HFFc6 (cell line): Measurements from ENCODE around the gene XPO6. TPM values are rescaled to one million over a fixed set of nuclear protein-coding genes. Genes with fewer than 3 reads are reported as not detected.
A peak's percentile ranks its signal among the peaks of the same experiment; 100 is the strongest.

ENCODE experiments used
- DNase-seq: peaks from one replicate; pipeline ENCODE4 v3.0.0-alpha.2; 2018
- H3K27ac Mint-ChIP-seq: 2 replicates; pipeline ENCODE4 v1.8.0; 2020; ENCODE audit warnings: mild to moderate bottlenecking, mixed read lengths
- H3K27me3 Mint-ChIP-seq: 2 replicates; pipeline ENCODE4 v1.8.0; 2021; ENCODE audit warnings: mild to moderate bottlenecking, moderate library complexity, mixed read lengths; ENCODE audit not compliant: insufficient read depth
- H3K36me3 Mint-ChIP-seq: 2 replicates; pipeline ENCODE4 v1.8.0; 2021; ENCODE audit warnings: low read depth, mixed read lengths
- H3K4me1 Mint-ChIP-seq: 2 replicates; pipeline ENCODE4 v1.8.0; 2020; ENCODE audit warnings: low read depth, mixed read lengths
- H3K4me3 Mint-ChIP-seq: 2 replicates; pipeline ENCODE4 v1.8.0; 2020; ENCODE audit warnings: mild to moderate bottlenecking, moderate library complexity, mixed read lengths
- H3K9me3 Mint-ChIP-seq: 2 replicates; pipeline ENCODE4 v1.8.0; 2020; ENCODE audit warnings: mild to moderate bottlenecking, mixed read lengths
- total RNA-seq, 6 experiments: library from RNA; stranded (reverse); fragmentation: NEBNext Ultra II Directional; extraction: Animal tissue kit (Norgen Biotek cat#: 25700); gene quantifications; 2 replicates in 1 of 6; 3 replicates in 5 of 6; pipeline ENCODE4 v1.2.3, GENCODE V29; 2021
- TF ChIP-seq, protein P1 (sequence below): fragments of 200-600 bp; sonication (generic); IDR thresholded peaks from 2 replicates; pipeline ENCODE4 v1.5.0; 2021; ENCODE audit warnings: antibody characterized with exemption, mild to moderate bottlenecking

Gene XPO6
- total RNA-seq, 6 experiments from 2014 or later: 161 to 200 (median 173) TPM

DNA sequence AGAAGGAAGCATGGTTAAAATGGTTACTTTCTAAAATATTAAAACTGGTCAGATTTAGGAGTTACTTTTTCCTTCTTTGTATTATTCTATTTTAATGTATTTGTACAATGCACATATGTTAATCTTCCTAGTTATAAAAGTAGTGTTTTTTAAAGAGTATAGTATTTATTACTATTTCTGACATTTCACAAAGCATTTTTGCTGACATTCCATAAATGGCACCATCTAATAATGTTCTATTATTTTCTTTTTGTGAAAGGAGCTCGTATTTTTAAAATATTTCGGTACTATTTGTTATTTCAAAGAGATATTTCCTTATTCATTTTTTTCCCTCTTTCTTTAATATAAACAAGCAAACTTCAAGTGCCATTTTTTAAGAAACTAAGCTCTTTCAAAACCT is 100.8 kb downstream of the XPO6 start:
- H3K4me3 Mint-ChIP-seq: no peak overlapping the region
- DNase-seq: no peak
- peaks cover 4% of the 10 kb centered on the region; the same call in 1 of the 2 replicates for H3K4me1 Mint-ChIP-seq
- no peaks in the 10 kb centered on the region for H3K9me3 Mint-ChIP-seq
- H3K36me3 Mint-ChIP-seq: peaks cover 53% of the 10 kb centered on the region
- TF ChIP-seq, protein P1, sequence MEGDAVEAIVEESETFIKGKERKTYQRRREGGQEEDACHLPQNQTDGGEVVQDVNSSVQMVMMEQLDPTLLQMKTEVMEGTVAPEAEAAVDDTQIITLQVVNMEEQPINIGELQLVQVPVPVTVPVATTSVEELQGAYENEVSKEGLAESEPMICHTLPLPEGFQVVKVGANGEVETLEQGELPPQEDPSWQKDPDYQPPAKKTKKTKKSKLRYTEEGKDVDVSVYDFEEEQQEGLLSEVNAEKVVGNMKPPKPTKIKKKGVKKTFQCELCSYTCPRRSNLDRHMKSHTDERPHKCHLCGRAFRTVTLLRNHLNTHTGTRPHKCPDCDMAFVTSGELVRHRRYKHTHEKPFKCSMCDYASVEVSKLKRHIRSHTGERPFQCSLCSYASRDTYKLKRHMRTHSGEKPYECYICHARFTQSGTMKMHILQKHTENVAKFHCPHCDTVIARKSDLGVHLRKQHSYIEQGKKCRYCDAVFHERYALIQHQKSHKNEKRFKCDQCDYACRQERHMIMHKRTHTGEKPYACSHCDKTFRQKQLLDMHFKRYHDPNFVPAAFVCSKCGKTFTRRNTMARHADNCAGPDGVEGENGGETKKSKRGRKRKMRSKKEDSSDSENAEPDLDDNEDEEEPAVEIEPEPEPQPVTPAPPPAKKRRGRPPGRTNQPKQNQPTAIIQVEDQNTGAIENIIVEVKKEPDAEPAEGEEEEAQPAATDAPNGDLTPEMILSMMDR: no peak
- no peak overlapping the region for H3K27ac Mint-ChIP-seq
- peaks cover 1% of the 10 kb centered on the region for H3K27me3 Mint-ChIP-seq

DNA sequence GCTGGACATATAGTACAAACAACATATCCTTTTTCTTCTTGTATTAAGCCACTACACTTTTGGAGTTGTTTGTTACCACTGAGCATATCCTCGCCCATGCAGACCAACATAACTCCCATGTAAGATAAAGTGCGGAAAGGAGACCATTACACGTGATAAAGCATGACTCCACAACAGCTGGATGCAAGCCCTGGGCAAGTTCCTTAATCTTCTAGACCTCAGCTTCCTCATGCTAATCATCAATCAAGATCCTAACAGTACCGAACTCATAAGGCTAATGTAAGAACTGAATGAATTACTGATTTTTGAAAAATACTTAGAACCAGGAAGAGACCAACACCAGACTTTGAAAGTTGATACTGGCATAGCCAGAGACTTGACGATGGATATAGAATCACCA is 101.3 kb downstream of the XPO6 start:
- Mint-ChIP-seq H3K36me3 (peaks cover 49% of the 10 kb centered on the region), H3K4me3 (no peak overlapping the region), H3K27me3 (peaks cover 1% of the 10 kb centered on the region), H3K9me3 (no peaks in the 10 kb centered on the region), H3K4me1 (peaks cover 4% of the 10 kb centered on the region; the same call in 1 of the 2 replicates), H3K27ac (peak overlapping the region; percentile 1; the same call in 1 of the 2 replicates)
- DNase-seq: no peak
- TF ChIP-seq, protein P1: no peak

DNA sequence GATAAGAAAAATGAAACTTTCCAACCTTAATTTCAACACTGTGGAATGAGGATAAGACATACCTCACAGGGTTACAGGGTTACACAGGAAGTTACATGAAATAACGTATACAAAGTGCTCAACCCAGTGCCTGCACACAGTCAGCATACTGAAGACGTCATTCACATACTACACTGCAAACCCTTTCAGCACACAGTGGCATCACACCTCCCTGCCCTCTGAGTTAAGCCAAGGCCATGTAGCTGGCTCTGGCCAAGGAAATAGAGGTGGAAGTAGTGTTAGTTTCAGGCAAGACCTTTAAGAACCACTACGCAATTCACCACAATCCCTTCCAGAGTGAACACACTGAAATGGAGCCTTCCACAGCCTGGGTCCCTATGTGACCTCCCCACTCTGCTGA is 101.7 kb downstream of the XPO6 start:
- H3K27ac Mint-ChIP-seq: peak overlapping the region; percentile 1; the same call in 1 of the 2 replicates
- H3K4me3 Mint-ChIP-seq: no peak overlapping the region
- peaks cover 45% of the 10 kb centered on the region for H3K36me3 Mint-ChIP-seq
- H3K9me3 Mint-ChIP-seq: no peaks in the 10 kb centered on the region
- TF ChIP-seq, protein P1: no peak
- DNase-seq: no peak
- H3K4me1 Mint-ChIP-seq: peaks cover 4% of the 10 kb centered on the region; the same call in 1 of the 2 replicates
- peaks cover 1% of the 10 kb centered on the region for H3K27me3 Mint-ChIP-seq

DNA sequence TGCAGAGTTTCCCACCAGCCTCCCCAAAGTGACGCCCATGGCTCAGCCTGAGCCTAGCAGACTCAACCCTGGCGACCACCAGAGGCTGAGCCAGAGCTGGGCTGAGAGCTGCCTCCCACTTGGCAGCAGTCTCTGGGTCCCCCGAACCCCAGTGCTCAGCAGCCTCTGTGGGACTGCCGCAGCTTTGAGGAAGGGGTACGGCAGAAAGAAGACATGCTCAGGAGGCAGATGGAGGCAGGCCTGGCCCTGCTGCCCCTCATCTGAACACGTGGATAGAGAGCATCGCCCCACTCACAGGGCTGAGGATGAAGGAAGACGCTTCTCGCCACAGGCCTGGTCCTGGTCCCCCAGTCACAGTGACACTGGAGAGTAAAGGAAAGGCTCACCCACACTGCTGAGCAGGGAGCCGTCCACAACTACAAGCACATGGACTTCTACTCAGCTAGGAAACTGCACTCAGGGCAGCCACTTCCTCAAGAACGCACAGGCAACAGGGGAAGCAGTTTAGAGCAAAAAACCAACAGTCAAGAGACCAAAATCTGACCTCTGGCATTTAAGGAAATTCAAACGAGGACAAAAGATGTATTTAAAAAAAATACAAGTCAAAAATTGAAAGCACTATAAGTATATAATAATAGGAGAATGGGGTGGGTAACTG is 103.0 kb downstream of the XPO6 start:
- Mint-ChIP-seq H3K36me3 (peaks cover 44% of the 10 kb centered on the region), H3K4me1 (peaks cover 4% of the 10 kb centered on the region; the same call in 1 of the 2 replicates), H3K27me3 (peaks cover 1% of the 10 kb centered on the region), H3K27ac (no peak overlapping the region), H3K9me3 (no peaks in the 10 kb centered on the region), H3K4me3 (no peak overlapping the region)
- no peak for DNase-seq
- TF ChIP-seq, protein P1: no peak

DNA sequence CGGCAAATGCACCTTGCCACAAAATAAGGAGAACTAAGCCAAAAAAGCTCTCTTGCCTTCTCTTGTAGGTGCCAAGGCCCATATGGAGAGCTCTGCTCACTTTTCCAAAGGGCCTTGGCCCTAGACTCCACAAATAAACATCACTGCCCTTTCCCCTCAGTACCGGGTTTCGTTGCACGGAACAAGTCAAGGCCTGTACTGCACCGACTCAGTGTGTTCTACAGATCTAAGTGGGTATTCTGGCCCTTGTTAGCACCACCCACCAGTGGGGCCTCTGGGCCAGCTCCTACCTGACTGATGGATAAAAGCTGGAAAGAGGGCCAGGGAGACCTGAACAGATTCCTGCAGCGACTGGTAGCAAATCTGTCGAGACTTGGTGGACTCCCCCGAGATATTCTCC is 104.5 kb downstream of the XPO6 start:
- TF ChIP-seq, protein P1: no peak
- peaks cover 47% of the 10 kb centered on the region for H3K36me3 Mint-ChIP-seq
- no peaks in the 10 kb centered on the region for H3K9me3 Mint-ChIP-seq
- H3K4me3 Mint-ChIP-seq: no peak overlapping the region
- peaks cover 4% of the 10 kb centered on the region; the same call in 1 of the 2 replicates for H3K4me1 Mint-ChIP-seq
- peaks cover 1% of the 10 kb centered on the region for H3K27me3 Mint-ChIP-seq
- no peak overlapping the region for H3K27ac Mint-ChIP-seq
- no peak for DNase-seq
